WTC11 (cell line): Measurements from ENCODE around the gene EPB41.
"Not testable (repeated sequence)": the region's sequence is repeated elsewhere in the genome, so short reads cannot be mapped to it uniquely, and the experiment has no call there.

ENCODE experiments used
- CTCF ChIP-seq: fragments of 200-600 bp; IDR thresholded peaks from 2 replicates; pipeline ENCODE4 v1.8.0; 2022; ENCODE audit warnings: antibody characterized with exemption
- ZNF416 ChIP-seq: fragments of 250-450 bp; sonication (Bioruptor Pico); IDR thresholded peaks from 2 replicates; pipeline ENCODE4 v1.9.0; 2021; ENCODE audit warnings: mild to moderate bottlenecking, inconsistent platforms
- TF ChIP-seq, protein P1 (sequence below): sonication (generic); formaldehyde crosslinking; IDR thresholded peaks from 2 replicates; pipeline ENCODE4 v1.8.1; 2022; ENCODE audit warnings: missing genetic modification reagents, borderline replicate concordance

DNA sequence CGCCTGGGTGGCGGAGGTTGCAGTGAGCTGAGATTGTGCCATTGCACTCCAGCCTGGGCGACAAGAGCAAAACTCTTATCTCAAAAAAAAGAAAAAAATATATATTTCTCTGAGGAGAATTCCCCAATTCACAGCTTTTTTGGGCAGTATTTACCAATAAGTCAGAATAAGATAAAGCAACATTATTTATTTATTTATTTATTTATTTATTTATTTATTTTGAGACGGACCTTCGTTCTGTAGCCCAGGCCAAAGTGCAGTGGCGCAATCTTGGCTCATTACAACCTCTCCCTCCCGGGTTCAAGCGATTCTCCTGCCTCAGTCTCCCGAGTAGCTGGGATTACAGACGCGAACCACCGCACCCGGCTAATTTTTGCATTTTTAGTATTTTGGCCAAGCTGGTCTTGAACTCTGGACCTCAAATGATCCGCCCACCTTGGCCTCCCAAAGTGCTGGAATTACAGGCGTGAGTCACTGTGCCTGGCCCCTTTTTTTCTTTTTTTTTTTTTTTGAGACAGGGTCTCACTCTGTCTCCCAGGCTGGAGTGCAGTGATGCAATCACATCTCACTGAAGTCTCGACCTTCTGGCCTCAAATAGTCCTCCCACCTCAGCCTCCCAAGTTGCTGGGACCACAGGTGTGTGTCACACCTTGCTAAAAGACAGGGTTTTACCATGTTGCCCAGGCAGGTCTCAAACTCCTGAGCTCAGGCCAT lies 165.7 kb downstream of the EPB41 start:
- TF ChIP-seq ZNF416 (CRISPR knock-in tag); CTCF: not testable (repeated sequence)
- TF ChIP-seq, protein P1, sequence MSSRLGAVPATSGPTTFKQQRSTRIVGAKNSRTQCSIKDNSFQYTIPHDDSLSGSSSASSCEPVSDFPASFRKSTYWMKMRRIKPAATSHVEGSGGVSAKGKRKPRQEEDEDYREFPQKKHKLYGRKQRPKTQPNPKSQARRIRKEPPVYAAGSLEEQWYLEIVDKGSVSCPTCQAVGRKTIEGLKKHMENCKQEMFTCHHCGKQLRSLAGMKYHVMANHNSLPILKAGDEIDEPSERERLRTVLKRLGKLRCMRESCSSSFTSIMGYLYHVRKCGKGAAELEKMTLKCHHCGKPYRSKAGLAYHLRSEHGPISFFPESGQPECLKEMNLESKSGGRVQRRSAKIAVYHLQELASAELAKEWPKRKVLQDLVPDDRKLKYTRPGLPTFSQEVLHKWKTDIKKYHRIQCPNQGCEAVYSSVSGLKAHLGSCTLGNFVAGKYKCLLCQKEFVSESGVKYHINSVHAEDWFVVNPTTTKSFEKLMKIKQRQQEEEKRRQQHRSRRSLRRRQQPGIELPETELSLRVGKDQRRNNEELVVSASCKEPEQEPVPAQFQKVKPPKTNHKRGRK (CRISPR knock-in tag), result not testable (repeated sequence)
